HG02938 (cell line): ENCODE data around the gene FBXL16.

Experiments used
- ATAC-seq: cut with Tn5 transposase; IDR thresholded peaks from one replicate; pipeline ENCODE4 v1.9.1; 2021; ENCODE audit warnings: mild to moderate bottlenecking, moderate library complexity; ENCODE audit not compliant: unreplicated experiment

Gene FBXL16

GRCh38 chr16:678209-678857, 27.3 kb downstream of the FBXL16 start:
- ATAC-seq = no peak

GRCh38 chr16:677316-678190, 28.0 kb downstream of the FBXL16 start:
- no peak for ATAC-seq

GRCh38 chr16:676913-677312, 28.7 kb downstream of the FBXL16 start:
- ATAC-seq = no peak

- no peak for ATAC-seq
Measured at GRCh38 chr16:676565-676902, 29.1 kb downstream of the FBXL16 start.

- ATAC-seq = no peak
Measured at GRCh38 chr16:675884-676564, 29.6 kb downstream of the FBXL16 start.

GRCh38 chr16:674968-675883, 30.4 kb downstream of the FBXL16 start, which contains the start of gene RHBDL1:
Gene RHBDL1 (plus strand): TSS chr16:675671. CDS start chr16:675791, 120 bp downstream.
- no peak for ATAC-seq

GRCh38 chr16:674214-674881, 31.3 kb downstream of the FBXL16 start:
- no peak for ATAC-seq

- ATAC-seq = no peak
Measured at GRCh38 chr16:673399-673991, 32.1 kb downstream of the FBXL16 start.

GRCh38 chr16:672851-673250, 32.8 kb downstream of the FBXL16 start:
- ATAC-seq = no peak

GRCh38 chr16:672371-672770, 33.2 kb downstream of the FBXL16 start:
- ATAC-seq = no peak

- ATAC-seq = no peak
Measured at GRCh38 chr16:671353-672131, 34.1 kb downstream of the FBXL16 start.

GRCh38 chr16:670485-671352, 34.9 kb downstream of the FBXL16 start:
- no peak for ATAC-seq

- no peak for ATAC-seq
Measured at GRCh38 chr16:669666-670065, 35.9 kb downstream of the FBXL16 start.

- ATAC-seq = no peak
Measured at GRCh38 chr16:668519-669171, 37.0 kb downstream of the FBXL16 start.

GRCh38 chr16:667780-668518, 37.7 kb downstream of the FBXL16 start, which contains the start of gene RHOT2:
Gene RHOT2 (plus strand): TSS chr16:668132. CDS start chr16:668200, 68 bp downstream.
- peak; percentile 73 for ATAC-seq

GRCh38 chr16:667113-667779, 38.4 kb downstream of the FBXL16 start:
- no peak for ATAC-seq
